MCF 10A (cell line): ENCODE data around the gene DNAI2. TPM values are rescaled to one million over a fixed set of nuclear protein-coding genes. Genes with fewer than 3 reads are reported as not detected.

Experiments used
- BruUV-seq: library from RNA; stranded (reverse); fragments of 400-500 nt; replicated peaks from 2 replicates; lab custom pipeline; 2021; lab: Mats Ljungman, UMichigan
- CTCF ChIA-PET: fragments of 300-600 bp; sonication (Branson Sonifier 250); formaldehyde crosslinking; extraction: SDS; loops from one replicate; lab custom pipeline; 2021; ENCODE audit warnings: antibody characterized with exemption, inconsistent platforms; lab: Yijun Ruan, JAX
- POLR2A ChIA-PET: fragments of 300-600, 350-650 bp; sonication (Branson Sonifier 250); formaldehyde crosslinking; extraction: SDS; loops from one replicate; lab custom pipeline; 2020; ENCODE audit warnings: antibody characterized with exemption, inconsistent platforms; lab: Yijun Ruan, JAX
- DNase-seq: peaks from one replicate; pipeline ENCODE4 v3.0.0-alpha.2; 2018; ENCODE audit not compliant: unreplicated experiment
- H3K27ac Mint-ChIP-seq: one replicate; pipeline ENCODE4 v1.8.0; 2022; ENCODE audit warnings: mild to moderate bottlenecking, low read depth, mixed read lengths; ENCODE audit not compliant: unreplicated experiment
- H3K27me3 Mint-ChIP-seq: one replicate; pipeline ENCODE4 v1.8.0; 2022; ENCODE audit warnings: mixed read lengths; ENCODE audit not compliant: insufficient read depth, unreplicated experiment
- H3K36me3 Mint-ChIP-seq: one replicate; pipeline ENCODE4 v1.8.0; 2022; ENCODE audit warnings: mild to moderate bottlenecking, moderate library complexity, mixed read lengths; ENCODE audit not compliant: insufficient read depth, unreplicated experiment
- H3K4me1 Mint-ChIP-seq: one replicate; pipeline ENCODE4 v1.8.0; 2022; ENCODE audit warnings: mixed read lengths; ENCODE audit not compliant: insufficient read depth, unreplicated experiment
- H3K4me3 Mint-ChIP-seq: one replicate; pipeline ENCODE4 v1.8.0; 2022; ENCODE audit warnings: mild to moderate bottlenecking, moderate library complexity, mixed read lengths; ENCODE audit not compliant: unreplicated experiment
- H3K9me3 Mint-ChIP-seq: one replicate; pipeline ENCODE4 v1.8.0; 2022; ENCODE audit warnings: mixed read lengths; ENCODE audit not compliant: unreplicated experiment
- intact Hi-C: fragments of 100-400 bp; cut with micrococcal nuclease; formaldehyde crosslinking; loops from 2 replicates; pipeline ENCODE4 v1.14.1; 2022
- total RNA-seq: library from RNA; stranded (reverse); gene quantifications from 2 replicates; pipeline ENCODE4 v1.2.3, GENCODE V29; 2022
- TF ChIP-seq, protein P1 (sequence below): fragments of 200-600 bp; IDR thresholded peaks from one replicate; pipeline ENCODE4 v1.8.0; 2022; ENCODE audit warnings: antibody characterized with exemption, mild to moderate bottlenecking; ENCODE audit not compliant: unreplicated experiment

Gene DNAI2
- total RNA-seq, 1 experiment from 2014 or later: not detected

- BruUV-seq: no TSS peak
- Mint-ChIP-seq H3K9me3 (no peaks in the 10 kb centered on the region), H3K27ac (no peak overlapping the region), H3K27me3 (peaks cover 20% of the 10 kb centered on the region), H3K36me3 (no peaks in the 10 kb centered on the region), H3K4me3 (no peak overlapping the region), H3K4me1 (no peaks in the 10 kb centered on the region)
- ChIA-PET POLR2A (no interaction called here), CTCF (no interaction called here)
- intact Hi-C loops: no loop called here
- DNase-seq: no peak
- TF ChIP-seq, protein P1, sequence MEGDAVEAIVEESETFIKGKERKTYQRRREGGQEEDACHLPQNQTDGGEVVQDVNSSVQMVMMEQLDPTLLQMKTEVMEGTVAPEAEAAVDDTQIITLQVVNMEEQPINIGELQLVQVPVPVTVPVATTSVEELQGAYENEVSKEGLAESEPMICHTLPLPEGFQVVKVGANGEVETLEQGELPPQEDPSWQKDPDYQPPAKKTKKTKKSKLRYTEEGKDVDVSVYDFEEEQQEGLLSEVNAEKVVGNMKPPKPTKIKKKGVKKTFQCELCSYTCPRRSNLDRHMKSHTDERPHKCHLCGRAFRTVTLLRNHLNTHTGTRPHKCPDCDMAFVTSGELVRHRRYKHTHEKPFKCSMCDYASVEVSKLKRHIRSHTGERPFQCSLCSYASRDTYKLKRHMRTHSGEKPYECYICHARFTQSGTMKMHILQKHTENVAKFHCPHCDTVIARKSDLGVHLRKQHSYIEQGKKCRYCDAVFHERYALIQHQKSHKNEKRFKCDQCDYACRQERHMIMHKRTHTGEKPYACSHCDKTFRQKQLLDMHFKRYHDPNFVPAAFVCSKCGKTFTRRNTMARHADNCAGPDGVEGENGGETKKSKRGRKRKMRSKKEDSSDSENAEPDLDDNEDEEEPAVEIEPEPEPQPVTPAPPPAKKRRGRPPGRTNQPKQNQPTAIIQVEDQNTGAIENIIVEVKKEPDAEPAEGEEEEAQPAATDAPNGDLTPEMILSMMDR: no peak
Measured at GRCh38 chr17:74345433-74346241, 71.6 kb downstream of the DNAI2 start.

DNA sequence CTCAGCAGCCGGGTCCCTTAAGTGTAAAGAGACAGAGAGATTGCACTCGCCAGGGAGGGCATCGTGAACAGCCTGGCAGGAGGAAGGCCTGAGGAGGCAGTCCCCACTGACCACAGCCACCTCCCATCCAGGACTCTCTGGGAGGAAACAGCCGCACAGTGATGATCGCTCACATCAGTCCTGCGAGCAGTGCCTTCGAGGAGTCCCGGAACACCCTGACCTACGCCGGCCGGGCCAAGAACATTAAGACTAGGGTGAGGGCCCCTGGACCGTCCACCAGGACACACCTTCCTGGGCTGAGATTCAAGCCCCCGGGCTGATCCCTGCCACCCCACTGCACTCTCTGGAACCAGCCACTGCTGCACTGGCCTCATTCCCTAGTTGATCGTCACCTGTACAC is 73.6 kb downstream of the DNAI2 start:
- CTCF ChIA-PET: interaction anchor here (0.6 kb wide), 1 partner anchor 110 kb away, joined by 3 read pairs; no protein-coding TSS in a partner anchor
- H3K27me3 Mint-ChIP-seq: peaks cover 20% of the 10 kb centered on the region
- POLR2A ChIA-PET: no interaction called here

DNA sequence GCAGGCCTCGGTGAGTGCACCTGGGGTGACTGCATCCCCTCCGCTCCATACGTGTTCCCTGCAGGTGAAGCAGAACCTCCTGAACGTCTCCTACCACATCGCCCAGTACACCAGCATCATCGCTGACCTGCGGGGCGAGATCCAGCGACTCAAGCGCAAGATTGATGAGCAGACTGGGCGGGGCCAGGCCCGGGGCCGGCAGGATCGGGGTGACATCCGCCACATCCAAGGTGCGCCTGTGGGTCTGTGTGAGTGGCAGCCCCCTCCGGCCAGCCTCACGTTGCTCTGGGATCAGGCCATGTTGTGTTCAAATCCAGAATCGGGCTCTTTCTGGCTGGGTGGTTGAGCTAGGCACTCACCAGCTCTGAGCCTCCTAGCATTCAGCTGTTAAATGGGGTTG is 75.1 kb downstream of the DNAI2 start:
- Mint-ChIP-seq H3K27me3 (peaks cover 32% of the 10 kb centered on the region), H3K4me1 (no peaks in the 10 kb centered on the region), H3K4me3 (no peak overlapping the region), H3K36me3 (no peaks in the 10 kb centered on the region), H3K27ac (no peak overlapping the region), H3K9me3 (no peaks in the 10 kb centered on the region)
- ChIA-PET CTCF (interaction anchor here (0.5 to 1.9 kb wide), 2 partner anchors 19 to 30 kb away, joined by 3 to 13 read pairs; no protein-coding TSS in a partner anchor), POLR2A (no interaction called here)
- no TSS peak for BruUV-seq
- no peak for DNase-seq
- intact Hi-C loops: no loop called here
- TF ChIP-seq, protein P1: no peak

More for the DNA sequence above, 73.6 kb downstream of the DNAI2 start:
- DNase-seq: no peak
- Mint-ChIP-seq H3K9me3 (no peaks in the 10 kb centered on the region), H3K4me1 (no peaks in the 10 kb centered on the region), H3K4me3 (no peak overlapping the region), H3K36me3 (no peaks in the 10 kb centered on the region), H3K27ac (no peak overlapping the region)
- BruUV-seq: no TSS peak
- TF ChIP-seq, protein P1: no peak
- intact Hi-C loops: no loop called here

DNA sequence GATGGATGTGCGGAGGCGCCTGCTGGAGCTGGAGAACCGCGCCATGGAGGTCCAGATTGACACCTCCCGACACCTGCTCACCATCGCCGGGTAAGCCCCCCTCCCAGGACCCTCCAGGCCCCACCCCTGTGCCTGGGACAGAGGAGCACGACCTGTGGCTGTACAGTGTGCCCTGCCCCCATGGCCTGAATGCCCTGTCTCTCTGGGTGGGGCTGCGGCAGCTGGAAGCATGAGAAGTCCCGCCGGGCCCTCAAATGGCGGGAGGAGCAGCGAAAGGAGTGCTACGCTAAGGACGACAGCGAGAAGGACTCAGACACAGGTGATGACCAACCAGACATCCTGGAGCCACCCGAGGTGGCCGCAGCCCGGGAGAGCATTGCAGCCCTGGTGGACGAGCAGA is 76.5 kb downstream of the DNAI2 start:
- ChIA-PET POLR2A (no interaction called here), CTCF (interaction anchor here (1.9 kb wide), 1 partner anchor 18 kb away, joined by 13 read pairs; no protein-coding TSS in a partner anchor)
- Mint-ChIP-seq H3K27me3 (peaks cover 32% of the 10 kb centered on the region), H3K9me3 (no peaks in the 10 kb centered on the region), H3K27ac (no peak overlapping the region), H3K4me3 (no peak overlapping the region), H3K36me3 (no peaks in the 10 kb centered on the region), H3K4me1 (no peaks in the 10 kb centered on the region)
- intact Hi-C loops: no loop called here
- BruUV-seq: no TSS peak
- TF ChIP-seq, protein P1: no peak
- no peak for DNase-seq
